ACHN (cell line): Measurements from ENCODE around the gene SRGAP3.

Experiments
- DNase-seq: peaks from one replicate; pipeline ENCODE4 v3.0.0-alpha.2; 2015
- in situ Hi-C: cut with HindIII; loops from 2 replicates; pipeline ENCODE4 v1.10.0; 2017; ENCODE audit warnings: low sequenced_read_pairs, low pct_ligation_motif_present, low pct_unique_long_range_greater_than_20kb

SRGAP3 gene

DNA sequence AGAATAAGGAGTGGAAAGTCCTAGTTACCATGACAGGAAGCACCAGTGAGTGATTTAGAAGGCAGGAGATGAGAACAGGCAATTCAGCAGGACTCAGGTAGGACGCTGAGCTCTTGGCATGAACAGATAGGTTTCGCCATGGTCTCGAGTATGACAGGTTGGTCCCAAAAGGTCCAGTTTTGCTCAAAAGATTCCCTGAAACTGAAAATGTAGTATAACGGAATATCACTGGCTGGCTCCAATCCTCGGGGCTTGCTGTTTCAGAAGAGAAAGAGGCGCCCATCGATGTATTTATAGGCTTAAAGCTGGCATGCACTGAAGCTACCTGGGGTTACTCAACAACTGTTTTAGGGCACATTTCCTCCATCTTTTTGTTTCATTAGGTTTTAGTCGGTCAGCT, 59.2 kb downstream of the SRGAP3 start:
- DNase-seq: no peak
- in situ Hi-C loops: no loop called here

DNA sequence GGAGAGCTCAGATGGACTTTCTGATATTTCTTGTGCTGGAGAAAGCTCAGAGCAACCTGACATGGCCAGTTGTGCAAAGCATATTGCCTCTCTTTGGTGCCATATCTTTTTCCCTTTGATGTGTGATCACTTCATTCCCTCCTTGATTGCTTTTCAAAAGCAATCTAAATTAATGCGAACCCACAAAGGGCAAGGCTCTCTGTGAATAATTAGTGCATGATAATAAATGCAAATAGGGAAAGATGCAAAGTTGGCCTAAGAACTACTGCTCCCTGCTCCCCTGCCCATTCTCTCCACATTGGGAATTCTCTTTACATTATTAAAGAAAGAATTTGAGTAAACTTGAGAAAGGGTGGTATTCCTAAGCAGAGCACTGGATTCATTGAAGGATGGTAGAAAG, 60.9 kb downstream of the SRGAP3 start:
- DNase-seq: no peak
- in situ Hi-C loops: no loop called here

DNA sequence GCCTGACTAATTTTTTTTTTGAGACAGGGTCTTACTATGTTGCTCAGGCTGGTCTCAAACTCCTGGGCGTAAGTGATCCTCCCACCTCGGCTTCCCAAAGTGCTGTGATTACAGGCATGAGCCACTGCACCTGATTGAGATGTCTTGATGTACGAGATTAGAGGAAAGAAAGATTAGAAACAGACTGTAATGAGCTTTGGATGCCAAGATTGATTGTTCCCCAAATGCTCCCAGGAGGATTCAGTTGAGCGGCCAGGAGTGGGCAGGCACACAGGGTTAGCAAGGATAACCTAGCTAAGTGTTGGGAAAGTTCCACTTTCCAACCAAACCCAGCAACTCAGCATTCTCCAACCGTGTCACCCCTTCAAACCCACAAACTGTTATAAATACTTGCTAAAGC, 63.7 kb downstream of the SRGAP3 start:
- in situ Hi-C loops: no loop called here
- DNase-seq: no peak

DNA sequence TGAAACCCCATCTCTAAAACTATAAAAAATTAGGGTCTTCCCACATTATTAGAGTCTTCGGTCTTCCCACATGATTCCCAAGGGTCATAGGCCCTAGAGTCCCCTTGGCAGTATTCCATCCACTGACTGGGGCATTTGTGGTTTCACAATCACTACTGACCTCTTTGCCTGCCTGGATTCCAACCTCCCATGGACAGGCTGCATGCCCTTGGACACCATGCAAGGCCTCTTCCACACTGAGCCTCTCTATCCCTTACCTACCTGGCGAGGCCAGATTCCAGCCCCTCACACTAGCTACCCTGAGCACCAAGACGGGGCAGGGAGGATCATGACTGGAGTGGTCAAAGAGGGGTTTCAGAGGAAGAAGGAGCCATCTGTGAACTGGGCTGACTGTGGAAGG, 64.4 kb downstream of the SRGAP3 start:
- in situ Hi-C loops: no loop called here
- no peak for DNase-seq

DNA sequence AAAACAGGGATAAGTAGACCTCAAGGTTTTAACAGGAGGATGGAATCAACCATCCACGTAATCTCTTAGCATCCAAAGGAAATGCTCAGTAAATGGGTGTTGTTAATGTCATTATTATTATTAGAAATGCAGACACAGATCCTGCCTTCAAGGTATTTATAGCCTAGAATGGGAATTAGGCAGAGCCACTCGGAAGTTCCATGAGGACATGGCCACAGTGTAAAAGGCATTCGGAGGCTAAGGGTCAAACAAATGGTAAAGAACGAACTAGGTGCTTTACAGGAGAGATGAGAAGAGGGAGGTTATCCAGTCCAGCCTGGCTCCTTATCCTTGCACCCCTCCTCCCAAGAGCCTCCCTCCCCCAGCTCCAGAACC, 65.0 kb downstream of the SRGAP3 start:
- no peak for DNase-seq
- in situ Hi-C loops: no loop called here

DNA sequence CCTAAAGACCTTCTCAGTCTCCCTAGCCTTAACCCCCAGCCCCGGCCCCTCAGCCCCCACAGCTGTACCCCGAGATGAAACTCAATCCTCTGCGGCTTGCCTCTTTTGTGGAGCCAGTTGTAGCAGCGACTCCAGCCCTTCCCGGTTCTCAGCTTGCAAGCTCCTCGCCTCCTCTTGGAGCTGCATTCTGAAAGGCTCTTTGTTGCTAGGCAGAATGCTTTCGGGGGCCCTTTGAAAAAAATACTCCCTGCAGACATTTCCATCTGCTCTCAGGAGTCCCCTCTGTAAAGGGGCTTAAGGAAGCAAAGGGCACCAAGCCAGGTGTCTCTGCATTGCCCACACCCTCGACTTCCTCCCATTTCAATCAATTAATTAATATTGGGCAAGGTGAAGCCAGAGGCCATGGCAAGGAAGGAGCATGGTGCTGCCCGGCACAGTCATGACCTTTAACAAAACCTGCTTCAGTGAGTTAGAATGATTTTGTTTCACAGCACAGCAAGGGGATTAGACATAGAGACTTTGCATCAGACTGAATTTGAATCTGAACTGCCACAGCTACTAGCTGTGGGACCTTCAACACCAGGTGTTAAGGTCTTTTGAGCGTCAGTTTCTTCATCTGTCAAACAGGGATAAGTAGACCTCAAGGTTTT, 65.5 kb downstream of the SRGAP3 start:
- DNase-seq: no peak
- in situ Hi-C loops: no loop called here

DNA sequence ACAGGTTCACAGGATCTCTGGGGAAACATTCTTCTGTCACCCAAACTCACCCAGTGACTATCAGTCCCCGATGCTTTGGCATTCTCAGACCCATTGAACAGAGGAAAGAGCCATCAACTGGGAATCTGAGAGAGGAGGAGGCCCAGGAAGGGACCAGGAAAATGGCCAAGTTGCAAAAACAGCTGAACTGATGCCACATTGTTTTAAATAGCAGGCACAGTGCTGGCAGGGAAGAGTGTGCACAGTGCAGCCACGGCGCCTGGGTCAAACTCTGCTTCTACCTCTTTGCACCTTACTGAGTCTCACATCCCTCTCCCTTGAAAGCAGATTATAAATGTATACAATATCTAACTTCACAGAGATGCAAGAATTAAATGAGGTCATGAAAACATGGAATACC, 66.4 kb downstream of the SRGAP3 start:
- no peak for DNase-seq
- in situ Hi-C loops: no loop called here

DNA sequence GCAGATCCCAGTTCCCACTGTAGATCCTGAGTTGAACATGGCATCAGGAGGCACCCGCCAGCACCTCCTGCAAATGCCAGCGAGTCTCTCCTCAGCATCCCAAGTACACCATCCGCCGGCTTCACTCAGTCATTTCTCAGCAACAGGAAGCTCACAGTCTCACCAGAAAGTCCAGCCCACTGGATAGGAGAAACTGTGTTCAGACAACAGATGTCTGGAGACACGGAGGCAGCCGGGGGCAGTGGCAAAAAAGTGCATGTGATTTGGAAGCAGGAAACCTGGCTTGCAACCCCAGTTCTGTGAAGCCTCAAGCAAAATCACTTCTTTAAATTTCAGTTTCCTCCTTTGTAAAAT, 68.7 kb downstream of the SRGAP3 start:
- in situ Hi-C loops: no loop called here
- DNase-seq: no peak

DNA sequence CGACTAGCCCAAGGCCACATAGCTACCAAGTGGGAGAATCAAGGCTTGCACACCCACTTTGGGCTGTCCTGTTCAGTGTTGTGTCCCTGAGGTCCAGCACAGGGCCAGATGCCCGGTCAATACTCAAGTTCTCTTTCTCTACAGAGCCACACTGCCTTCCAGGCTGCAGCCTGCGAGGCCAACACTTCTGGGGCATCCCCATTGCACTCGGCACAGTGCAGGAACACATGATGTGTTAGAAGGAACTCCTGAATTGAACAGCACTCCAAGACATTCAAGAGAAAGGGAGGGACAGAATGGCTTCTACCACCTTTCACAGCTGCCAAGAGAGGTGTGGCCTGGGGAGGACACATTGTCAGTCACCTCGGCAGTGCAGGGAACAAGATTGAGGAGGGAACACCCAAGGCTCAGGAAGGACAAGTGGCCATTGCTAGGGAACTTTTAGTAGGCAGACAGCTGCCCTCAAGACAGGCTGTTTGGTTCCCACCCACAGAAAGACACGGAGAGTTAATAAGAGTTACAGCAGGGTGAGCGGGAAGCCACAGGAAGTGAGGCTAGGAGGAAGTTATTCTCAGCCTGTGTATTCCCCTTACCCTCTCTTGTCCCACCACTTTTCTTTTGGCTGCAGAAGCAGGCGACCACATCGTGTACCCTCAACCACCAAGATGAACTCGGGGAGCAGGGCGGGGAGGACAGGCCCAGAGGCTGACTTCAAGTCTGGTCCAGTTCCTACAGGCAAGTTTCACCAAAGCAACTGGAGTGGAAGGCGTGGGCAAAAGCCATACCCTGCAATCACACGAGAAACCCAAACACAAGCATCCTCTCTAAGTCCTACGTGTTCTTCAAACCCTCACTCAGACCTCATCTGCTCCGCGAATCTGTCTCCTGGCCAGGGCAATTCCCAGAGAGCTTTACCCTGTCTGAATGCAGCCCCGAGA, 69.4 kb downstream of the SRGAP3 start:
- in situ Hi-C loops: no loop called here
- DNase-seq: no peak

DNA sequence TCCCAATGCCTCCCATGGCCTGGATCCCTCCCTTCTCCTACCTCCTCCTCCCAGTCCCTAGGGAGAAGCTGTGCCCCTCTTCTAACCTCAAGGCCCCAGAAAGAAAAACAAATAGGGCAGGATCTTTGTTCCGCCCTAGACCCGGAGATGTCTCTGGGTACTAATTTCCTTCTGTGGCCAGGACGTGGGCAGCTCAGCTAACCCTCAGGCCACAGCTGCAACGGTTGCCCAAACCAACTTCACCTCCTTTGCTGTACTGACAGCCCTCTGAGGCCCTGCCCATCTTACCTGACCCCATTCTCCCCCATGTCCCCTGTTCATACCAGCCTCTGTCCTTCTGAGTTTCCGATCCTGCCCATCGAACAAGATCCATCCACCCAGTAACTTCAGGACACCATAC, 70.7 kb downstream of the SRGAP3 start:
- in situ Hi-C loops: no loop called here
- DNase-seq: no peak

DNA sequence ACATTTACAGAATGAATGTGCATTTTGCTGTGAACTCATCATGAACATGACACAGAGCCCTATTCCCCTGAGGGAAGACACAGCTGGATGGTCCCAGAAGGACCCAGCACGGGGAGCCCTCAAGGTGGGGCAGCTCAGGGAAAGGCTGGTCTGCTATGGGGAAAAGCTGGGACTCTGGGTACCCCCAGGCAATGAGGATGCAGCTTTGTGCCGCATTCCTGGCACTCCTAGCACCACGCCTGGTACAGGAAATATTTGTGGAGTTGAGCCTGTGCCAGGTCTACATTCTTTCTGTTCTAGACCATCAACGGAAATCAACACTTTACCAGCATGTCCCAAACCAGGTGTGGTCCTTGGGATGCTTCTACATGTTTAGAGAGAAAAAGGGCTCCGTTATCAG, 74.0 kb downstream of the SRGAP3 start:
- peak; percentile 78 for DNase-seq
- in situ Hi-C loops: no loop called here

DNA sequence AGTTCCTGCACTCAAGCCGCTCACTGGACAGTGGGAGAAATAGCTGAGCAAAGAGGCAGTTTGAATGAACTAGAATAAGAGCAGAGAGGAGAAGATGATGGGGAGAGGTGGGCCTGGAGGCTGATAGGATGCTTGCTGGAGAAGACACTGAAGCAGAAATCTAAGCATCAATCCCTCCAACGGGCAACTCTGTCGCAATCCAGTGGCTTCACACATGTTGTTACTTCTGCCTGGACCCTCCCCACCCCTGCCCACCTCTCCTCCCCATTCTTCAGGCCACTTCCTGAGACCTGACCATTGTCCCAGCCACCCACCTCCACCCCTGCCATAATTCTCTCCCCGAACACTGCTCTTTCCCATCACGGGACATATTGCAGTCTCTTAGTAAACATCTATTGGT, 76.0 kb downstream of the SRGAP3 start:
- no peak for DNase-seq
- in situ Hi-C loops: no loop called here

DNA sequence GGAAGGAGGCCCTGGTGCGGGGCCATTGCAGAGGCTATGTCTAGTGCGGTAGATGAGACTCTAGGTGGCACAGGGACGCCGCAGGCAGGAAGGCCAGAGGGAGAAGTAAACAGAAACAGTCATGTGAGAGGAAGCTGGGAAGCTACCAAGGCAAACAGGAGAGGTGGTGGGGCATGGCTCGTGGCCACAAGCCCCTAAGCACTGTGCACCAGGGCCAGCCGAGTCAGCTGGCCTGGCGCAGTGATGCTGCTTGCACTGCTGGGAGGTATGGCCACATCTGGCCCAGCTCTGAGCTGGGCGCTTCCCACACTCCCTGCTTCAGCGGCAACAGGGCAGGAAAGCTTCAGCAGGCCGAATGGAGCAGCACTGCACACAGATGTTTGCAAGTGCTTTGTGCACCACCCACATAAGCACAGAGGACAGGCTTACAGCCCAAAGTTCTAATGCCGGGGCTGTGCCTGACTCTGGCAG, 76.6 kb downstream of the SRGAP3 start:
- in situ Hi-C loops: no loop called here
- DNase-seq: no peak

DNA sequence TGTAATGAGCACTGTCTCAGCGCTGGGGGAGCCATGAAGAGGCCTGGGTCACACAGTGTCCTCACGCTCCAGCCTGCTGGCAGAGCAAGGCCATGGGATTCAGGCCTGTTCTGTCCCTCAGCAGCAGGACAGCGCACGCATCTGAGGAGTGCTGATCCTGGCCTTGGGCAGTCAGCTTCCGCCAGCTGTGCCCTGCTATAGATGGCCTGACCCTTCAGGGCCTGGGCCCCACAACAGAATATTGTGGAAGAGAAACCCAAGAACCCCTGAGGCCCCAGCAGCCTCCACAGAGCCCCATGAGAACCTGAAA, 78.6 kb downstream of the SRGAP3 start:
- no peak for DNase-seq
- in situ Hi-C loops: no loop called here

DNA sequence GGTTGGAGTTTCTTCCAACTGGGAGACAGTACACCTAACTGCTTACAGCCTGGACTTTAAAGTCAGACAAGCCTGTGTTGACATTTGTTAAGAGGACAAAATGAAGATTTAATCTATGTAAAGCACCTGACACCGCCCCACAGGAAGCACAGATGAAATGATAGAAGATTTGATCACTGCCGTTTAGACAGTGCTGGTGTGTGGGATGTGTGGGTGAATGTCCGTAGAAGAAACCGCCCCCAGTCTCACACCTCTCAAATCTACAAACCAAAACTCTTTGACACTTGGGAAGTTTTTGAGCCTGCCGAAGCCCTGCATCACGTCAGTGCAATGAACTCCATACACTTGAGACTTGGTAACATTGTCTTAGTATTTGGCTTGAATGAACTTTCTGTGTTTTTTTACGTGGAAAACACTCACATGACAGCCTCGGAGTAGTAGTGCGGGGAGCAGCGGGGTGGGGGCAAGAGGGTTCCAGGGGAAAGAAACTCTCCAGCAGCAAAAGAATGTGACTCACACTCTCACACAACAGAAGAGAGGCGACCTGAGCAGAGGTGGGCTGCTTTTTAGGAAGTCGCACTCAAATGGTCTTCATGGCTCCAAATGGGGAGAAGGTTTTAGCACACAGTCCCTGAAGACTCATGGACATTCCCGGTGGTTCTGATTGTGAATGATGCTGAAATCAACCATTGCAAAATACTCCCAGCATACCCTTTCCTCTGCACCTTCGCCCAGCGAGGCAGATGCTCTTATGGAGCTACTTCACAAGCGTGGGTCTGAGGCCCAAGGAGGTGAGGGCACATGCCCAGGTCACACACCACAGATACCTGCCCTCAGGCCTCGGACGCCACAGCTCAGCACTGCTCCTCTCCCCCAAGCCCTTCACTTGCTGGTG, 79.2 kb downstream of the SRGAP3 start:
- DNase-seq: no peak

DNA sequence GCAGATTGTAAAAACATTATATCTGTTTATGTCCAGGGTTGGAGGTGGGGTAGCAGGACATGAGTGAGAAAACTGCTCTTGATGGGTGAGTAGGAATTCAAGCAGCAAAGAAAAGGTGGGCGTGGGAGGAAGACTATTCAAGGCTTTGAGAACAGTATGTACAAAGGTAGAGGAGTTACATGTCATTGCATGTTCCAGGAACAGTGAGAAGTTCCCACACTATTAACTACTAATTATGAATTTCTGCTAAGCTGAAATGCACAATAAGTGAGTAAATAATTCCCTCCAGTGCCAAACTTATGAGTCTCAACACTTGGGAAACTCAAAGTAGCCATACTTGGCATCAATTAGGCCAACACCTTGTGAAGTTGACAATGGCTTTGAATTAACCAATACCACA, 80.1 kb downstream of the SRGAP3 start:
- in situ Hi-C loops: no loop called here
- DNase-seq: no peak

More for the DNA sequence above, 79.2 kb downstream of the SRGAP3 start:
- in situ Hi-C loops: no loop called here

DNA sequence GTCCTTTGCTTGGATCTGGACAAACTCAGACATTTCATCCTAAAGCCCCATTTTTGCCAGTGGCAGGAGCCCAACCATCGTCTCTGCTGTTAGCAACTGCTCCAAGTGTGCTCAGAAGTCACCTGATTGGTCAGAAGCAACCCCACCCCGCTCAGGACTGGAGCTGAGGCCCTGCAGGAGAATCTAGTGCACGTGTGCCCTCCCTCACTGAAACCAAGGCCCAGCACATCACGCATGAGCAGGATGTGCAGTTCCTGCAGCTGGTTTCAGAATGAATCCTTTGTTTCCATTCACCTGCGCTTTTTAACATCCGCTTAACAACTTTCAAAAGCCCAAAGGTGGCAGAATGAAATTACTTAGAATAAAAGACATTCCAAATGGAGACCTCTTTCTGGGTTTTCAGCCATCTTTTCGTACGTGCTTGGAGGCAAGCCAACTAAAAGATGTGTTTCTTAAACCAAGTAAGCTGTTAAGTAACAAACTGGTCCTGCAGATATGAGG, 81.2 kb downstream of the SRGAP3 start:
- DNase-seq: no peak
- in situ Hi-C loops: no loop called here

DNA sequence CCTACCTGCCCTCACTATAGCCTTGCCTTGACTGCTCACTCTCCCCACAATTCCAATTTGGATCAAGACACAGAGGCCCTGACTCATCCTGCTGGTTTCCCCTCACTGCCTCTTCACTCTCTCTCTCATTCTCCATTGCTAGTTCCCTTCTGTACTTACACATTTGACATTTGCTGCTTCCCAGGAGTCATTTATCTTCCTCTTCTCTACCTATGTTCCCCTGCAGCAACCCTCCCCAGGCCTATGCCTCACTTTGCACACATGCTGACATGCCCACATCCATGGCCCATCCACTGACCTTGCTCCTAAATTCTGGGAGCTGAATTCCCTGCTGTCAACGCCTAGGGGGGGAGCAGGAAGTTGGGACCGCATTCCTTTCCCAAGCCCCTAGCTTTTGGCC, 82.2 kb downstream of the SRGAP3 start:
- in situ Hi-C loops: no loop called here

DNA sequence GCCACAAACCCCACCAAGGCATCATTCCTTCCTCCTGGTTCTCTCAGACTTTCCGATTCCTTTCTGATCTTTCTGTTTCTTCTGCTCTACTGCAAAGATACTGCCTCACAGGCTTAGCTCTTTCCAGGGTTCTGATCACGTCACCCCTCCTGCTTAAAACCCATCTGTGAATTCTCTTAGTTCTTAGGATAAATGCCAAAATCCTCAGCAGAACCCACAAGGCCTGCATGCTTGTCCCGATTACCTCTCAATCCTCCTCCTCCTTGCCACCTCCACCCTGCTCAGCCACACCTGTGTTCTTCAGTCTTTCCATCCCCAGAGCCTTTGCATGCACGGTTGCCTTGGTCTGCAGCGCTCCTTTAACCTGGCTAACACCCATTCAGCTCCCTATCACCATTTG, 84.0 kb downstream of the SRGAP3 start:
- in situ Hi-C loops: no loop called here
- no peak for DNase-seq

More for the DNA sequence above, 82.2 kb downstream of the SRGAP3 start:
- DNase-seq: no peak
